ENCODE data around the gene ANKHD1.

ANKHD1 gene

DNA sequence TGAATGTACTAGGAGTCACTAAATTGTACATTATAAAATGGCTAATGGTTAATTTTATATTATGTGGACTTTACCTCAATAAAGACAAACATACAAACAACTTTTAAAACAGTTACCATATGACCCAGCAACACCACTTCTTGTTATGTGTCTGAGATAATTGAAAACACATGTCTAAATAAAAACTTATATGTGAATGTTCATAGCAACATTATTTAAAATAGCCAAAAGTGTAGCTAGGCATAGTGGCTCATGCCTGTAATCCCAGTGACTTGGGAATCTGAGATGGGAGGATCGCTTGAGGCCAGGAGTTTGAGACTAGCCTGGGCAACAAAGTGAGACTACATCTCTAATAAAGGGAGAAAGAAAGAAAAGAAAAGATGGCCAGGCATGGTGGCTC, 185.9 kb downstream of the ANKHD1 start:
- in situ Hi-C loops (cut with HindIII; ENCODE audit: low sequenced_read_pairs) = no loop called here

DNA sequence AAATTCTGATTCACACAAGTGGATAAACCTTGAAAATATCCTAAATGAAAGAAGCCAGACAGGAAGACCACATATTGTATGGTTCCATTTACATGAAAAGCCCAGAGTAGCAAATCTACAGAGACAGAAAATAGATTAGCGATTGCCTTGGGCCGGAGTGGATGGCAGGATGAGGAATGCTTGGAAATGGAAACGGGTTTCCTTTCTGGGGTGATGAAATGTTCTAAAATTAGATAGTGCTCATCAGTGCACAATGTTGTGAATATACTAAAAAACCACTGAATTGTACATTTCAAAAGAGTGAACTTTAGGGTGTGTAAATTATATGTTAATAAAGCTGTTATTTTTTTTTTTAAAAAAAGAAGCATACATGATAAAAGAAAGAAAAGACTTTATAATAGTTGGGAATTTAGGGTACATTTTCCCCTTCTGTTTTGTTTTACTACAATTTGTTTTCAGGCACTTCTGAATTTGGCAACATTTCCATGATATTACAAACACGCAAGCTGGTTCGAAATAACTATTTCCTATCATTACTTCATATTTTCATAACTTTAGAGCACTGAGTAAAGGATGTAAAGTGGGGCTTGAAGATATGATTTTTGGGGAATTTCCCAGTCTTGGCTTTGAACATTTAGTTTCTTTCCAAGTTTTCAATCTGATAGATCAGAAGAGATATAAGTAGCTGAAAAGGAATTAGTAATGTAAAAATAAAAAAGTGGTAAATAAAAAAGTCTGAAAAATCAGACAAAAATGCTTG, 186.9 kb downstream of the ANKHD1 start:
- in situ Hi-C loops (cut with HindIII; ENCODE audit: low sequenced_read_pairs) = no loop called here
